HG03521 (cell line): ENCODE measurements around the gene DECR2.

ENCODE experiments used
- ATAC-seq: cut with Tn5 transposase; IDR thresholded peaks from one replicate; pipeline ENCODE4 v1.9.1; 2021; ENCODE audit warnings: mild to moderate bottlenecking, moderate library complexity; ENCODE audit not compliant: unreplicated experiment

DECR2 gene

DNA sequence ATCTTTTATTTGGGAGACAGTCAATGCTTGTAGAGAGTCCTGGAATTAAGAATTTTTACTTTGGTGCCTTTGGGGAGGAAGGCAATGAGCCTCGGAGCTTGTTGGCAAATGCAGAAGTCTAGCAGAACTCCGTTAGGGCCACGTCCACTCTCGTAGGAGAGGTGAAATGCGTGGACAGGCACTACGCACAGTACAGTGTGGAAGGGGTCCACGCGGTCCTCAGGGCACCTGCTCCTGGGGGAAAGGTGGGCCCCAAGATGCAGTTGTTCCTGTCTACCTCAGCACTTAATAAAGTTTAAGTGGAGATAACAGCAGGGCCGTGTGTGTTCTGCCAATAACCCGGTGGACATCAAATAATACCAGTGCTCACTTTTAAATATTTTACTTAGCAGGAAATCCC is 25.6 kb downstream of the DECR2 start:
- no peak for ATAC-seq

DNA sequence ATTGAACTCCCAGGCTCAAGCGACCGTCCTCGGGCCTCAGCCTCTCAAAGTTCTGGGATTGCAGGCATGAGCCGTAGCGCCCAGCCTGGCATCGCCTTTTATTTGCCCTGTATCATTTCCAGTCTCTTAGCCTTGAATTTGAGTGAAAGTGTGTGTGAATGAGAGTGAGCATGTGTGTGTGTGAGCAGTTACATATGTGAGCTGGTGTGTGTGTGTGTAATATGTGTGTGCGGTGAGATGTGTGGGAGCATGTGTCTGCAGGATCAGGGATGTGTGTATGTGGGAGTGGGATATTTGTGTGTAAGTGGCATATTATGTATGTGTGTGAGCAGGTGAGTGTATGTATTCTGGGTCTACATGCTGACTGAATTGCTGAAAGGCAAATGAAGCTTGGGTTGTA is 29.2 kb downstream of the DECR2 start:
- ATAC-seq: no peak

- ATAC-seq: no peak
These were observed 38.9 kb downstream of the DECR2 start for GRCh38 chr16:440627-441026.

- ATAC-seq: no peak
These were observed 39.8 kb downstream of the DECR2 start for GRCh38 chr16:441447-441846.

DNA sequence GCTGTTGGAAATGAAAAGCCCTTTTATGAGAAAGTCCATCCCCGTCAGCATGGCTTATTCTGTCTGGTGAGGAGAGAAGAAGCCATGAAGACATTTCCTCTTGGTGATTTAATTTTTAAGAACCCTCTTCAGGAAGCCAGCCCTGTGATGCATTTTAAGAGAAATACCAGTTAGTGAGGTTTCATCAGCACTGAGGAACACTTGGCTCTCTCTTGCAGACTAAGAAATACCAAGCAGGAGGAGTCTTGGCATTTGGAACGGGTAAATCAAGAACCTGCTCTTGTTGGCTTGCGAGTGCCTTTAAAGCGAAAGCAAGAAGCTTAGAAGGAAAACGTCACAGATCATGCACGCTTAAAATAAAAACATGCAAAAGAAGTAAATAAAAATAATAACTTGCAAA is 41.3 kb downstream of the DECR2 start:
- ATAC-seq: no peak

GRCh38 chr16:444027-444426 is 42.3 kb downstream of the DECR2 start:
- no peak for ATAC-seq

GRCh38 chr16:445566-445965 is 43.9 kb downstream of the DECR2 start:
- ATAC-seq: no peak

DNA sequence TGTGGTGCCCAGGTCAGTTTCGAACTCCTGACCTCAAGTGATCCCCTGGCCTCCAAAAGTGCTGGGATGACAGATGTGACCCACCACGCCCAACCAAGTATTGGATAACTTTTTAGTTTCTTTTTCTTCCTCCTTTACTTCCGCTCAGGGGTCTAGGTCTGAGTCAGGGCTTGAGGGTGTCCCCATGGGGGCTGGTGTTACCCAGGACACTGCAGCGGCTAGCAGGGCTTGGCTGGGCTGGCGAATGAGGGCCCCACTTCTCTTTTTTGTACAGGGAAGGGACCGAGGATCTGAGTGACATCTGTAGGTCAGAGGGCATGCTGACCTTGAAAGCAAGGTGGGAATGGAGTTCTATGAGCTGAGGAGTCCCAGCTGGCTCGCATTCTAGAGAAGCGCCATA is 48.7 kb downstream of the DECR2 start:
- no peak for ATAC-seq

DNA sequence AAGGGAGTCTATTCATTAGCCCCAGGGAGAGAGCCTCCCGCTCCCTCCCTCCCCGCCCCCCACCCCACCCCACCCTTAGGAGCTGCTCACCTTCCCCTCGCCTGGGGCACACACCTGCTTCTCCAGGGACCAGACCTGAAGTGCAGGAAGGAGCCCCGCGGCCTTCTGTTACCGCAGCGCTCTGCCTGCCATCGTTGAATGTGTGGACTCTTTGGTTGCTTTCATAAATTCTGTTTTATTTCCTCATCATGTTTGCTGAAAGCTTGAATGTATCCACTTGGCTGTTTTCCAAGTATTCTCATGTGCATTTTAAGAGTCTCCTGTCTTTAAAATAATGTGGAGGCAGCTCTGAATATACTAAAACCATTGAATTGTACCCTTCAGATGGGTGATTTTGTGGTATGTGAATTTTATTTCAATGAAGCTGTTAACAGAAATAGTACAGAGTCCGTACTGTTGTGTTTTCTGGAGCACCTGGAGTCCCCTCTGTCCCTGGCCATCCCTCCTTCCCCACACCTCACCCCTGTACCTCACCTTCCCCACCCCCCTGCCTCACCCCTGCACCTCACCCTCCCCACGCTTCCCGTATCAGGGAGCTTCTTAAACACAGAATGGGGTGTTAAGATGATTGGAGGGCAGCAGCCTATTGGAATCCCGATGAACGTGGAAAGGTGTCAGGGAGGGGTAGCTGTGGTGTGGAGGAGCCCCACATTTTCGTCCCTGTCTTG is 49.3 kb downstream of the DECR2 start:
- ATAC-seq: no peak

GRCh38 chr16:454397-454940 is 52.8 kb downstream of the DECR2 start:
- ATAC-seq: no peak

GRCh38 chr16:455453-455852 is 53.8 kb downstream of the DECR2 start:
- no peak for ATAC-seq

GRCh38 chr16:456891-457483 is 55.3 kb downstream of the DECR2 start:
- no peak for ATAC-seq

DNA sequence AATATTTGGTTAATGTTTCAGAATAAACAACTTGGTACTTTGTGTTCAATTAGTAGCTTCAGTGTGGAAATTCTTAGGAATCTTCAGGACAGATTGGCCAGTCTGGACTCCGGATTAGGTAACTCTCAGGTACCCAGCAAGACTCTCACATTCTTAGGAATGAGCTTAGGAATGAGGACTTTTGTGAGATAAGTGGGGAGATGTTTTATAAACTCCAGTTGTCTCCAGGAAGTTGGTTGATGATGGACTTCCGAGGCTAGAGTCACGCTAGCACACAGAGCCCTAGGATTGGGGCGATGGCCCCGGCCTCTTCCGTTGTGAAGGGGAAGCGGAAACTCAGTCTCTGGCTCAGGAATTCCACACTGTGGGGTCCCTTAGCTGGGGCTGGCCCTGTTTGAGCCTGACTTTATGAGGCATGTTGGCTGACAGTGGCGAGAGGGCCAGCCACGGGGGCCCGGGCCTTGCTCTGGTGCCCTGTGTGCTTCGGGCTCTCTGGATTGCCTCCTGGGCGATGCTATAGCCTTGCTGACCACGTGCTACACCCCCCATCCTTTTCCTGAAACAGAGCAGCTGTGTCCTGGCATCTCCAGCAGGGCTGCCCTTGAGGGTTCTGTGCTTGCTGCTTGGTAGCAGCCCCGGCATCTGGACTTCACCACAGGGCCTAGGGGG is 56.2 kb downstream of the DECR2 start:
- ATAC-seq: no peak

GRCh38 chr16:459761-460160 is 58.1 kb downstream of the DECR2 start:
- ATAC-seq: no peak

GRCh38 chr16:460787-461186 is 59.1 kb downstream of the DECR2 start:
- ATAC-seq: no peak
